Measurements from ENCODE around the gene ITPR2.
"Not testable (repeated sequence)": the region's sequence is repeated elsewhere in the genome, so short reads cannot be mapped to it uniquely, and the experiment has no call there.

ITPR2 gene

GRCh38 chr12:26488351-26488750 is 344.6 kb downstream of the ITPR2 start:
- no peak for DNase-seq (ENCODE audit: extremely low read depth in 1 of 2, low read depth in 1 of 2)

- no peak for DNase-seq (ENCODE audit: extremely low read depth in 1 of 2, low read depth in 1 of 2)
Observed at GRCh38 chr12:26473291-26473690, 359.7 kb downstream of the ITPR2 start.

GRCh38 chr12:26471560-26471959 is 361.4 kb downstream of the ITPR2 start:
- no peak for DNase-seq (ENCODE audit: extremely low read depth in 1 of 2, low read depth in 1 of 2)

GRCh38 chr12:26469421-26470180 is 363.4 kb downstream of the ITPR2 start:
- no peak for DNase-seq (ENCODE audit: extremely low read depth in 1 of 2, low read depth in 1 of 2)

- DNase-seq (ENCODE audit: extremely low read depth in 1 of 2, low read depth in 1 of 2): no peak
Observed at GRCh38 chr12:26467351-26467750, 365.6 kb downstream of the ITPR2 start.

GRCh38 chr12:26466726-26467125 is 366.3 kb downstream of the ITPR2 start:
- DNase-seq (ENCODE audit: extremely low read depth in 1 of 2, low read depth in 1 of 2): no peak

GRCh38 chr12:26465419-26466097 is 367.4 kb downstream of the ITPR2 start:
- no peak for DNase-seq (ENCODE audit: extremely low read depth in 1 of 2, low read depth in 1 of 2)

- DNase-seq (ENCODE audit: extremely low read depth in 1 of 2, low read depth in 1 of 2): no peak
Observed at GRCh38 chr12:26461776-26462175, 371.2 kb downstream of the ITPR2 start.

- no peak for DNase-seq (ENCODE audit: extremely low read depth in 1 of 2, low read depth in 1 of 2)
Observed at GRCh38 chr12:26460361-26460760, 372.6 kb downstream of the ITPR2 start.

- DNase-seq (ENCODE audit: extremely low read depth in 1 of 2, low read depth in 1 of 2): no peak
Observed at GRCh38 chr12:26455936-26456574, 376.9 kb downstream of the ITPR2 start.

GRCh38 chr12:26453246-26453645 is 379.7 kb downstream of the ITPR2 start:
- DNase-seq (ENCODE audit: extremely low read depth in 1 of 2, low read depth in 1 of 2): no peak

- DNase-seq (ENCODE audit: extremely low read depth in 1 of 2, low read depth in 1 of 2): no peak
Observed at GRCh38 chr12:26452511-26452910, 380.5 kb downstream of the ITPR2 start.

GRCh38 chr12:26451763-26452162 is 381.2 kb downstream of the ITPR2 start:
- DNase-seq (ENCODE audit: extremely low read depth in 1 of 2, low read depth in 1 of 2): no peak

- DNase-seq (ENCODE audit: extremely low read depth in 1 of 2, low read depth in 1 of 2): no peak
Observed at GRCh38 chr12:26445909-26446308, 387.1 kb downstream of the ITPR2 start.

GRCh38 chr12:26443309-26443708 is 389.7 kb downstream of the ITPR2 start:
- no peak for DNase-seq (ENCODE audit: extremely low read depth in 1 of 2, low read depth in 1 of 2)

GRCh38 chr12:26441434-26441833 is 391.6 kb downstream of the ITPR2 start:
- no peak for DNase-seq (ENCODE audit: extremely low read depth in 1 of 2, low read depth in 1 of 2)

GRCh38 chr12:26435069-26435404 is 398.0 kb downstream of the ITPR2 start:
- DNase-seq (ENCODE audit: extremely low read depth in 1 of 2, low read depth in 1 of 2): no peak

GRCh38 chr12:26434299-26435068 is 398.5 kb downstream of the ITPR2 start:
- no peak for DNase-seq (ENCODE audit: extremely low read depth in 1 of 2, low read depth in 1 of 2)

GRCh38 chr12:26433701-26434100 is 399.3 kb downstream of the ITPR2 start:
- not testable (repeated sequence) for DNase-seq (ENCODE audit: extremely low read depth in 1 of 2, low read depth in 1 of 2)

- DNase-seq (ENCODE audit: extremely low read depth in 1 of 2, low read depth in 1 of 2): no peak
Observed at GRCh38 chr12:26431211-26431610, 401.8 kb downstream of the ITPR2 start.

- DNase-seq (ENCODE audit: extremely low read depth in 1 of 2, low read depth in 1 of 2): not testable (repeated sequence)
Observed at GRCh38 chr12:26430596-26430995, 402.4 kb downstream of the ITPR2 start.

Data from stimulated activated CD8-positive, alpha-beta memory T cell treated with anti-CD3 and anti-CD28 coated beads, Interleukin-7, amount 100 ng/mL, for 48 hours (primary cell).